GM18873 (cell line): Measurements from ENCODE around the gene HCFC1.
A peak's percentile ranks its signal among the peaks of the same experiment; 100 is the strongest.

Experiments
- ATAC-seq: cut with Tn5 transposase; IDR thresholded peaks from one replicate; pipeline ENCODE4 v1.9.1; 2021; ENCODE audit warnings: mild to moderate bottlenecking, moderate library complexity, moderate number of reproducible peaks; ENCODE audit not compliant: unreplicated experiment, low FRiP score

The HCFC1 gene

DNA sequence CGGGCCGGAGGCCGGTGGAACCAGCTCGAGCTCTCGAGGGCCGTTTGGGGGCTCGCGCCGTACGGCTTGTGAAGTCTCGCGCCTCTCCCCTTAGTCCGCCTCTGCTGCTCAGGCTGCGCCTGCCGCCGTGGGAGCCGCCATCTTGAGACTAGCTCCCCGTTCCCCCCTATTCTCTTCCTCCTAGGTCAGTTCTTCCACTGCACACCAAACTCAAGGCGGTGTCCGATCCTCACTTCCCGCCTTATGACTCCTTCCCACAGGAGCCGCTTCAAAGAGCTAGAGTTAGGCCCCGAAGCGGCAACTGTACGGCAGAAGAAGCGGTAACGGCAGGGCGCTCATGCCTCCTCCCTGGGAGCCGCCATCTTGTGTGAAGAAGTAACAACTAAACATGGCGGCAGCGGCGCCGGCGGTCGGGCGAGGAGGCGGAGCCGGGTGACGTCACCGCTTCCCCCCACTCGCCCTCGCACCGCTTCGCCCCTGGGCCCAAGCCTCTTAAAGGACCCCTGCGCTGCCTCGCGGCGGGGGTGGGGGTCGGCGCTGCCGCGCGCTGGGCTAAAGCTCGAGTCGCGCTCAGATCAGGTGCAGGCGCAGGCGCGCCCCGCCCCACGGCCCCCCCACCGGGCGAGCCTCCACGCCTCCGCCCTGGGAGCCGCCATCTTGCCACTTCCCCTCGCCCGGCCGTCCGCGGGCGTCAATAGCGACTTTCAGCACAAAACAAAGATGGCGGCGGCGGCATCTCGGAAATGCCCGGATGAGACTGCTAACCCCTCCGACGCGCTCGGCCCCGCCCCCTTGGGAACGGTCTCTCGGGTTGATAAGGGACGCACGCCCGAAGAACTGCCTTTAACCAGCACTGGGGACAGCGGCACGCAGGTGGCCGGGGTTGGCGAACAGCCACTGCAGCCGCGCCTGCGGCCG, at the start of gene HCFC1:
TSS of gene HCFC1 (minus strand) at position 369 of the 918 bp plus-strand sequence. CDS start 978 bp downstream, outside the sequence.
- peak; percentile 46 for ATAC-seq

DNA sequence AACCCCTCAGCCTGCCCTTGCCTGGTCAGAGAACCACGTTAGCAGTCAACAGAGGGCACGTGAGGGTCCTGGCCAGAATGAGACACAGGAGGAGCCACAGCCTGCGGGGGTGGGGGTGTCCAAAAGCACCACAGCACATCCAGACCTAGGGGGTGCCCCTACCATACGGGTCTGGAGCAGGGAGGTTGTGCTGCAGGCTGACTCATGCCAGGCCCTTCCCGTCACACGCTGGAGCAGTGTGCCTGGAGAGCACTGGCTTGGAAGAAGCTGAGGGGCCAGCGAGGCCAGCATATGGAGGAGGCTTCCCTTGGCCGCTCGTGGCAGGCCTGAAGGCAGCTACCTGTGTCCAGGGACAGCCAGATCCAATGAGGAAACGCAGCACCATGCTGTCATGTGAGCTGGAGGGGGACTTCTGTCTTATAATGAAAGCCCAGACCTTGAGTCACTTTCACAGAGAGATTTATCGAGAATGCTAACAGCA, 49.6 kb upstream of the HCFC1 start:
- ATAC-seq = no peak

DNA sequence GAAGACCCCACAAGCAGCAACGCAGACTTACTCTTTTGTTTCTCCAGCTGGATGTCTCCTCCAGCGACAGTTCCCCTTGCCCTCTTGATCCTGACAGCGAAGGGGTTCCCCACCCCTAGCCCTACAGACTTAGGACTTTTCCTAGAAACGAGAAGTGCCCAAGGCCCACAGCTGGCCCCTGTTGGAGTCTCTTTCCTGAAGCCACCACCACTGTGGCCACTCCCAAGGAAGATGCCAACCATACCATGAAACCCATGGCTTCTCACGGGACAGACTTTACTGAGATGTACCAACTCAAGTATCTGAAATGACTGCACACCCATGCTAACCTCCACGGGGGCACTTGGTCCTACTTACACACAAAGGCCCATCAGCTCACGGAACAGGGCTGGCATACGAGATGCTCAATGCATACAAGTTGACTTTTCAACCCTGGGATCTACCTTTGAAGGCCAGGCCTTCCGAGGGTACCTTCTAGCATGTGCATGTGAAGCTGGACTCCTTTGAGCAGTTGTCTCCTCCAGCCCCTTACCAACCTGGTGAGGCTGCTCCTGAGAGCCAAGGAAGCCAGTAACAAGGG, 49.0 kb upstream of the HCFC1 start:
- ATAC-seq = no peak

DNA sequence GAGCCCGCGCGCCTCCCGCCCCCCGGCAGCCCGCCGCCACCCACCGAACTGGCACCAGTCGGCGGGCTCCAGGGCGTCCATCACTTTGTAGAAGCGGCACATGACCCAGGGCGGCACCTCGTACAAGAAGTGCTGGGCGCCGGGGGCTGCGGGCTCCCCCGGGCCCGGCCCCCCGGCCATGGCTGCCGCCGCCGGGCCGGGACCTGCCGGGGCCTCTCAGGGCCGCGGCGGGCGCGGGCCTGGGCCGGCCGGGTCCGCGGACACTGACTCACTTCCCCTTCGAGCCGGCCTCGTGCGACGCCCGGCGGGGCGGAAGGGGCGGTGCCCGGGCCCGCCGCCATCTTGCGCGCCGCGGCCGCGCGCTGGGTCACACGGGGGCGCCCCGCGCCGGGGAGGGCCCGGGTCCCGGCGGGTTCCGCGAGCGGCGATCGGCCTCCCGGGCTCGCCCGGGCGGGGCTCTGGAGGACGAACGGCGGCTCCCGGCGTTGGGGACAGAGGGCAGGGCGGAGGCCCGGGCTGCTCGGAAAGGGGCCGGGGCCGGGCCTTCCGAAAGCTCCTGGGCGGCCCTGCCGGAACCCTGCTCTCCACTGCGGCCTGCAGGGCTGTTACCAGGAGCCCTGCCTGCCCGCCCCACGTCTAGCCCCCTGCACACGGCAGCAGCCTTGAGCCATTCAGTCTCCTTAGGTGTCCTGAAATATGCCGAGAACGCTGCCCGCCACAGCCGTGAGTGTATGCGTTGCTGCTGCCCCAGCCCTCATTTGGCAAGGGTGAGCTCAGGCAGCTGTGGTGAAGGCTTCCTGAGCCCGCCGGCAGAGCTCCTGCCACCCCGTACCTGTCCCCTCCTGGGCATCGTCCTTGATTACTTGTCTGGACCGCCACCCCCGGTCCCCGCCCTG, 48.3 kb upstream of the HCFC1 start, which contains the start of gene IRAK1:
TSS of gene IRAK1 (minus strand) at position 270 of the 896 bp plus-strand sequence. CDS start at position 180, 90 bp downstream.
- ATAC-seq = no peak

DNA sequence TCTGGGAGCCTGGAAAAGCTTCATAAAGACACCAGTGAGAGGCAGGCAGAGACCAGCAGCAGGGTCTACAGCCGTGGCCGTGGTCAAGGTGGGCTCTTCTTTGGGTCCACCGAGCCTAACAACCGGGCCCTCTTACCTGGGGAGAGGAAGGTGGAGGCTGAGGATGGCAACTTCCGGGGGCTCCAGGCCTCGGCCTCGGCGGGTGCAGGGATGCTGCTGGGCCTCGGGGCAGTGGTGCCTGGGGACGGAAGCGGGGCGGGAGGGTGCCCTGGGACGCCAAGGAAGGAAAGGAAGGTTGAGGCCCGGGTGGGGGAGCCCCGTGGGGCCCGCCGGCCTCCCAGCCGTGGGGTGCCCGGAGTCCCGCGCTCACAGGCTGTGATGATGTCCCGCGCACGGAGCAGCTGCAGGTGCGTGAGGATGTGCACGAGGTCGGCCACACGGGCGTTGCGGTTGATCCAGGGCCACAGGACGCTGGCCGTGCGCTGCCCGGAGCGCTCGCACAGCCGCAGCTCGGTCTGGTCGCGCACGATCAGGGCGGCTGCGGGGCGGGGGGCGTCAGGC, 47.5 kb upstream of the HCFC1 start:
- no peak for ATAC-seq

DNA sequence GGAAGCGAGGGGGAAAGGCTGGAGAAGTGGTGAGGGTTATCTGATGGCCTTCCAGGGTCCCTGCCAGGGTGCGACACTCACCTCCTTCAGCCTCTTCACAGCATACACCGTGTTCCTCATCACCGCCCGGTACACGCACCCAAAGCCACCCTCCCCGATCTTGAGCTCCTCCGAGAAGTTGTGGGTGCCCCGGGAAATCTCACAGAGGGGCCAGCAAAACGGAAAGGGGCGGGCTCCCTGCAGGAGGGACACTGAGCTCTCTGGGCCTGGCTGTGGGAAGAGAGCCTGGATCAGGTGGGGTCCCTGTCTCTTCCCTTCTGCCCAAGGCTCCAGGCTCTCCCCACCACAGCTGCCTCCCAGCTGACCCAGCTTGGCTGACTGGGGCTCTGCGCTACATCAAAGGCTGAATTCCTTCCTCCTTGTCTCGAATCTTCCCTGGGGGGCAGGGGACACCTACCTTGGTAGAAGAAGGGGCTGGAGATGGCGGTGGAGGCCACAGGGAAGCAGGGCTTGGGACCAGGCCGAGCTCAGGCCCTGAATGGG, 47.0 kb upstream of the HCFC1 start:
- no peak for ATAC-seq

DNA sequence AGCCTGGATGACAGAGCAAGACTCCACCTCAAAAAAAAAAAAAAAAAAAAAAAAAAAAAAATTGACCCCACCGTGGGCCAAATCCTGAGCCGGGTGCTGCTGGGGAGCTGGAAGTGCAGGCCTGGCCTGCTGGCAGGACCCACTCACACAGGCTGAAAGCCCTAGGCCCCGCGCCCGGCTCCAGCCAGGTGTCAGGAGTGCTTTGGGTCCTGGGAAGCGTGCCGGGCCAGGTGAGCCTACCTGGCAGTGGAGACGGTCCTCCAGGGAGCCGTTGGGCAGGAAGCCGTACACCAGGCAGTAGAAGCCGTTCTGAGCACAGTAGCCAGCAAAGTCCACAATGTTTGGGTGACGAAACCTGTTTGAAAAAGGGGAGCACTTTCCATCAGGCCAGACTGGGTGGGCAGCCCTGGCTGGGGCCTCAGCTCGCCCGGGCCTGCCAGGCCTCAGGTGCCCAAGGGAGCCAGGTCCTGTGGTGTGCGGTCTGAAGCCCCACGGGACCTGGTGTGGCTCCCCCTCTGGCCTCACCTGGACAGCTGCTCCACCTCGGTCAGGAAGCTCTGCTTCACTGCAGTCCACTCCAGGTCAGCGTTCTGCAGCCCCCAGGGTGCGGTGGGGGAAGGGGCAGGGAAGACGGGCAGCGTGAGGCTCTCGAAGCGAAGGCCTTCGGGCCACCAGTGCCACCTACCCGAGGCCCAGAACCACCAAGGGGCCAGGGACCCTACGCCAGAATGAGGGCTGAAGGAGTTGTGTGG, 46.3 kb upstream of the HCFC1 start:
- ATAC-seq = no peak

DNA sequence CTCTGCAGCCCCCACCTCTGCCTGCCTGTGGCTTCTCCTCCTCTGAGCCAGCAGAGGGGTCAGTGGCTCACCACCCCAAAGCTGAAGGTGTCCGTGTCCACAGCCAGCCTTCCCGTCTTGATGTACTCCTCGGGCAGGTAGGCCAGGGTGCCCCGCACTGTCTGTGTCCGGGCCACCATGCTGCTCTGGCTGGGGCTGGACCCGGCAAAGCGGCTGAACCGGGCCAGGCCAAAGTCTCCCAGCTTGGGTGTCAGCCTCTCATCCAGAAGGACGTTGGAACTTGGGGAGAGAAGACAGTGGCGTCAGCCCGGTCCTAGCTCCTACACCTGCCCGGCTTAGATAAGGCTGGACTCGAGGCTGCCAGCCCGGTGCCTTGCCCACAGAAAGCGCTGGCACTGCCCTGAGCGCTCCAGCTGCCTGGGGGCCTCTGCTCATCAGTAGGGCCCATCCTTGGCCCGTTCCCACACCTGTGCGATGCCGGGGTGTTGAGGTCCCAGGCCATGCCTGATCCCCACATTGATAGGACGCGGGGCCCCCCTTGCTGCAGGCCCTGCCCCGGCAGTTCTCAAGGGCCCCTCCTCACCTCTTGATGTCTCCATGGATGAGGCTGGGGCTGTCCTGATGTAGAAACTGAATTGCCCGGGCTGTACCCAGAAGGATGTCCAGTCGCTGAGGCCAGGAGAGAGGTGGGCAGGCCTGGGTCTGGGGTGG, 44.9 kb upstream of the HCFC1 start:
- no peak for ATAC-seq

DNA sequence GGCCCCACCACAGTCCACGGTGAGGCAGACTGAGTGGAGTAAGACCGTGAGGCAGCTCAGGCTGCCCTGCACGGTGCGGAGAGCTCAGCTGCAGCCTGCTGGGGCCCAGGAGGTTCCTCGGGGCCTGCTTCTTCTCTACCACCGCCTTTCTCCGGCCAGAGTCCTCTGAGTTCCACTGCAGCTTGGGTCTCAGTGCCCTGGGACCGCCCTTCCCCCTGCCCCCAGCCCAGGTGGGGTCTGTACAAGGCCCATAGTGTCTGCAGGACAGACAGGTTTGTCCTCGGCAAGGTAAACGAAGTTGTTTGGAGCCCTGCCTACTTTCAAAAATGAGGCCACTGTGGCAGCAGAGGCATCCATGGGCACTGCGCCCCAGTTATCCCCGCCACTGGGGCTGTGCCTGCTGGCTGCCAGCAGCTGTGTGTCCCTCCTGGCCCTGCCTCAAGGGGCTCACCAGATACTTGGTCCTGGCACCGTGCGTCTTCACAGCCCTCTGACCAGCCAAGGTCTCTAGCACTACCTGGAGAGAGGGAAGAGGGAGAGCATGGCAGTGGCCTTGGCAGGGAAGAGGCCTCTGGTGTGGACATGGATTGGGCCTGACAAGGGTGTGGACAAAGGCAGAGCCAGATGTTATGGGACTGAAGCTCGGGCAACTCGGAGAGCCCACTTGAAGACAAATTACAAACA, 44.1 kb upstream of the HCFC1 start:
- no peak for ATAC-seq

DNA sequence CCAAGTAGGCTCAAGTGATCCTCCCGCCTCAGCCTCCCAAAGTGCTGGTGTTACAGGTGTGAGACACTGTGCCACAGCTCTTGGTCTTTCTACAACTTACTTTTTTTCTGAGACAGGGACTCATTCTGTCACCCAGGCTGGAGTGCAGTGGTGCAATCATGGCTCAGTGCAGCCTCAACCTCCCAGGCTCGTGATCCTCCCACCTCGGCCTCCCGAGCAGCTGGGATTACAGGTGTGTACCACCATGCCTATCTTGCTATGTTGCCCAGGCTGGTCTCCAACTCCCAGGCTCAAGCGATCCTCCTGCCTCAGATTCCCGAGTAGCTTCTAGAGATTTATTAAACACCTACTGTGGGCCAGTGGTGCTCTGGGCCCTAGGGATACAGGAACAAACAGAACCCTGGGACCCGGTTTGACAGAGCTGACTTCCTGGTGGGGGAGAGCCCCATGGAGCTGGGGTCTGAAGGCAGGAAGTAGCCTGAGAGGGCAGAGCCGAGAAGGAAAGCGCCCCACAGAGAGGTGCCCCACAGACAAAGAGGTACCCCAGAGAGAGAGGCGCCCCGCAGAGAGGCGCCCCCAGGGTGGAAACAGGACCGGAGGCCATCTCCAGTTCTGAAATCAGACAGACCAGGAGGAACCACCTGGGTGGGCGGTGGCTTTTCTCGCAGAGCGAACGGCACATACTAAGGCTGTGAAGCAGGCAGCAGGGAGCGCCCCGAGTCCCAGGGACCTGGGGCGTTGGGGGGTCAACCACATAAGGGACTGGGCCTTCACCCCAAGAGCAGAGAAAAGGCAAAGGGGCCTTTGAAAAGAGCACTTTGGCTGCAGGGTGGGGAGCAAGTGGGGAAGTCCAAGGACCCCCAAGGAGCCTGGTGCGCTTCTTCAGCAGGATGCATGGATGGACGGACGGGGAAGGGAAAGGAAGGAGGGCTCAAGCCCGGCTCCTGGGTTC, 43.1 kb upstream of the HCFC1 start:
- no peak for ATAC-seq

DNA sequence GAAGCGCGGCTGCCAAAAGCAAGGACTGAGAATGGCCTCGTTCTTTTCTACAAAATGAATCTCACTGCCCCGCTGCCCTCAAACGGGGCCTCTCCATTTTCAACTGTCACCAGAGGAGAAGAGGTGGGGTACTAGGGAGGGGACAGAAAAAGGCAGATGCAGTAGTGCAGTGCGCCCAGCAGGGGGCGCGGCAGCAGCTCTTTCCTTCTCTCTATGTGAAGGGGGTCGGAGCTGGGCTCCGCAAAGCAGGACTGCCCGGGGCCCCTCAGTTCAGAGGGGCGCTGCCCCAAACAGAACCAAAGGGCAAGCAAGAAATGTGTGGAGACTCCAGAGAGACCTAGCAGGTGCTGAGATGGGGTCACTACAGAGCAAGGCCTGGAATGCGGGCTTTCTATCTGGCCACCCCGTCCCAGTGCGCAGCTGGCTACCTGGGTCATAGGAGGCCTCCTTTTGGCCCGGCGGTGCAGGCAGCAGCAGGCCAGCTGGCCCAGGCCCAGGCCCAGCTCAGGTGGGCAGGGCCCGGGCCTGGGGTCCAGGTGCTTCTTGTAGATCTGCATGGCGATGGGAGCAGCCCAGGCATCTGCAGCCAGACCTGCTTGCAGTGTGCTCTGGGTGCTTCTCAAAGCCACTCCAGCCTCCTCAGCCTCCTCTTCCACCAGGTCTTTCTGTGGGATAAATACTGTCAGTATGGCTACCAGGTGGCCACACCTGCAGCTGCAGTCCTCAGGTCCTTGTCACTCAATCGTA, 42.2 kb upstream of the HCFC1 start:
- no peak for ATAC-seq

DNA sequence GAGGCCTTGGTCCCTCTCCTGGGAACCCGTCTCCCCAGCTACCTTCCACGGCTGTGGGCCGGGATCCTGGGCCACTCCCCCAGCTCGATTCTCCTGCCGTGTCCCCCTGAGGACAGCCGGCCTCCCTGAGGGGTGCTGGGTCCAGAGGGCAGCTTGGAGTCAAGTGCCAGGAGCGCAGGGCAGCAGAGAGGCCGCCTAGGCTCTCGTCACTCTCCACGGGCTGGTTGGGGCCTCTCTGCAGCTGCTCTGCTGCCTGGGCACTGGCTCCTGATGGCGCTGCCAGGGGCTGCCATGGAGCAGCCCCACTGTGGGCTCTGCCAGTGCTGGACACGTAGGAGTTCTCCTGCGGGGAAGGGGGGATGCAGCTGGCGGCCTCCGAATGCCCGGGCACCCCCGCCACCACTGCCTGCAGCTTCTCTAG, 41.4 kb upstream of the HCFC1 start:
- ATAC-seq = no peak

DNA sequence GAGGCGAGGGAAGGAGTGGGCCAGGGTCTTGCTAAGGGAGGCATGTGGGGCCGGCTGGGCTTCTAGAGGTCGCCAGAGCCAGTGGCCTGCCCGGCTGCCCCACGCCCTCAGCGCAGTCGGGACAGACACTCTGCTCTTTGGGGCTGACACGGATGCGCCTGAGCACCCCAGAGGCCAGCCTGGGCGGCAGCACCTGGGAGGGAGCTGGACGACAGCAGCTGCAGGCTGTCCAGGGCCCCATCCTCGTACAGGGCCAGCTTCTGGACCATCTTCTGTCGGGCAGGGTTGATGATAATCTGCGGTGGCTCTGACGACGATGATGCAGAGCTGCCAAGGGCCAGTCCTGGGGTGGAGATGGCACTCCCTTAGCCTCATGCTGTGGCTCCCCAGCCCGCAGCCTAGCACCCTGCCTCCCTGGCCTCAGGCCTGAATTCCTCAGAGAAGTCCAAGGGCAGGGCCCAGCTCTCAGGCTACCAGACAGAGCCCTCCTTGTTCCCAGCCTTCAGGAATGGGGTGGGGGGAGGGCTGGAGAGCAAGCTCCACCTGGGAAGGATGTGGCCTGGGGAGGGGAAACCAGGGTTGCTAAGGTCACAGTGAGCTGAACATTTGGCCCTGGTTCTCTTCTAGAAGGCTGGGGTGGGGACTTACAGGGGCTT, 40.8 kb upstream of the HCFC1 start:
- no peak for ATAC-seq

DNA sequence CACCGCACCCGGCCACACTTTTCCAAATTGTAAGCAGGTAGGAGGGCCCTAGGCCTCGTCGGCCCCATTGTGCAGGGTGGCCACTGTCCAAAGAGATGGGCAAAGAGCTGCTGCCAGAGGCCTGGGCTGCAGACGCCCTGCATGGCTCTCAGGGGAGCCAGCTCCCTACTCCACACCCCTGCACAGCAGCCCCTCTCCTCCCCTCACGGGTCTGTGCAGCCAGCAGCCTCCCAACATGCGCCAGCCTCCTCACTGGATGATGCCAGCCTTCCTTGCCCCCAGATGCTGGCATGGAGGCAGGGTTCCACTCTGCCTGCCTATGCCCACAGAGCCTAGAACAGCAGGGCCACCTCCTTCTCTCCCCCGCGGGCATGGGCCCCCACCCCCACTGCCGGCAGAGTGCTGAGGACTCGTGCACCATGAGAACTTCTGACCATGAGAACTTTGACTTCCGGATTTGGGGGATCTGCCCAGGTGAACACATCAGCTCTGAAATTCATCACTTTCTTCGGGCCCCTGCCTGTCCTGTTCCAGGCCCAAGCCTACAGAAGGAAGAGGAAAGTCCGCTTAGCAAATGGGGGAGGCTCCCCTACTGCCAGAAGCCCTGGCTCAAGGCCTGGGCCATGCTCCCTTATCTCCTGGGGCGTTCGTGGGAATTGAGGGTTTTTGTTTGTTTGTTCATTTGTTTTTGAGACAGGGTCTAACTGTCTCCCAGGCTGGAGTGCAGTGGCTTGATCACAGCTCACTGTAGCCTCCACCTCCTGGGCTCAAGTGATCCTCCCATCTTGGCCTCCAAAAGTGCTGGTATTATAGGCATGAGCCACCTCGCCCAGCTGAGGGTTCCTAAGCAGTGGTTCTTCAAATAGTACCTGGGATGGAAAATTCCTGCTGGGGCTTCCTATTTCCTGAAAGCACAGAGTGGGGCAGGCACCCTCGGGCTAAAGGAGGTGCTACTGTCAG, 40.0 kb upstream of the HCFC1 start:
- ATAC-seq = no peak
